ENCODE results near the gene NANOS3. TPM values are rescaled to one million over a fixed set of nuclear protein-coding genes. Genes with fewer than 3 reads are reported as not detected.

NANOS3 gene
- total and polyA plus RNA-seq, 2 of the 13 experiments (the other 11 are each of a cell fraction or from before 2014, with no cell fraction given): 0.21 TPM; not detected in 1

DNA sequence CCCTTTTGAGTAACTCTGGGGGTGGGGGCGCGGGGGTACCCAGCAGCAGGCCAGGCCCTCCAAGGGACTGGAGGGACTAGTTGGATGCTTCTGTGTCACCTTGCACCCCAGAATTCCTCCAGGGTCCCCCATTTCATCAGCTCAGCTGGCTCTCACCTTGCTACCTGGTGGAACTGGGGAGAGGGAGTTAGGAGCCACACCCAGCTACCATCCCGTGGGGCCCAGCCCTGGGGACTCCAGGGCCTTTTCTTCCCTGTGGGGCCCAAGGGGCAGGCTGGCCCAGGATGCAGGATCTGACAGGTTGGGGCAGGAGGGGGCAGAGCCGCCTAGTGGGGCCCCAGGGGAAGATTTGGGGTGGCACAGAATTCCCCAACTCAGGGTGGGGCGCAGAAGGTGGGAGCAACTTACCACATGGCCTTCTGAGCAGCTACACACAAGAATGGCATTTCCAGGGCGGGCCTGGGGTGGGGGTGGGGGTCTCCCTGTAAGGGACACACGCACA lies 32.8 kb upstream of the NANOS3 start:
- ChIA-PET CTCF (ENCODE audit: low intra/inter-chr PET ratio, low total read pairs) (no interaction called here), POLR2A (interaction anchor here (0.8 to 0.9 kb wide), 2 partner anchors 12 to 49 kb away, joined by 3 read pairs; partner anchors contain the start of gene ZSWIM4)
- DNase-seq (ENCODE audit: low spot score) (no peak), FAIRE-seq (no peak), ATAC-seq (no peak)
- no TSS peak for BruUV-seq (replicated peaks)
- peak overlapping the region; percentile 96 for H3K9ac ChIP-seq (ENCODE audit: insufficient read depth, low read depth, low read length)
- no peak overlapping the region; a peak in 1 of 6 replicates for H3K4me3 ChIP-seq (replicated peaks in 1 of 3; ENCODE audit: insufficient read depth in 1 of 3, low read depth in 2 of 3, low read length in 3 of 3)
- H3K9me3 ChIP-seq (ENCODE audit: low read length): no peaks in the 10 kb centered on the region
- H4K20me1 ChIP-seq (ENCODE audit: insufficient read depth, low read length): no peaks in the 10 kb centered on the region
- H3K79me2 ChIP-seq (ENCODE audit: insufficient read depth, low read length): peaks cover 19% of the 10 kb centered on the region
- 39% methylated on average over 4 of the region's 7 CpGs for WGBS (ENCODE audit: low lambda C conversion rate)
- in situ Hi-C loops (cut with HindIII; ENCODE audit: extremely low pct_ligation_motif_present, low pct_unique_long_range_greater_than_20kb): no loop called here
- TF ChIP-seq ETV5 (CRISPR knock-in tag; IDR thresholded peaks at IDR 0.05; ENCODE audit: borderline replicate concordance) (no peak), KLF12 (CRISPR knock-in tag; IDR thresholded peaks at IDR 0.05; ENCODE audit: borderline replicate concordance) (no peak), ZNF17 (CRISPR knock-in tag; IDR thresholded peaks at IDR 0.05) (no peak), ZNF383 (CRISPR knock-in tag; IDR thresholded peaks at IDR 0.05; ENCODE audit: borderline replicate concordance) (no peak), SNAI1 (CRISPR knock-in tag; IDR thresholded peaks at IDR 0.05; ENCODE audit: borderline replicate concordance) (no peak), ZFP36L1 (CRISPR knock-in tag; IDR thresholded peaks at IDR 0.05) (no peak), ZNF451 (CRISPR knock-in tag; IDR thresholded peaks at IDR 0.05) (no peak), ZNF605 (CRISPR knock-in tag; IDR thresholded peaks at IDR 0.05) (no peak)
- TF ChIP-seq, protein P1, sequence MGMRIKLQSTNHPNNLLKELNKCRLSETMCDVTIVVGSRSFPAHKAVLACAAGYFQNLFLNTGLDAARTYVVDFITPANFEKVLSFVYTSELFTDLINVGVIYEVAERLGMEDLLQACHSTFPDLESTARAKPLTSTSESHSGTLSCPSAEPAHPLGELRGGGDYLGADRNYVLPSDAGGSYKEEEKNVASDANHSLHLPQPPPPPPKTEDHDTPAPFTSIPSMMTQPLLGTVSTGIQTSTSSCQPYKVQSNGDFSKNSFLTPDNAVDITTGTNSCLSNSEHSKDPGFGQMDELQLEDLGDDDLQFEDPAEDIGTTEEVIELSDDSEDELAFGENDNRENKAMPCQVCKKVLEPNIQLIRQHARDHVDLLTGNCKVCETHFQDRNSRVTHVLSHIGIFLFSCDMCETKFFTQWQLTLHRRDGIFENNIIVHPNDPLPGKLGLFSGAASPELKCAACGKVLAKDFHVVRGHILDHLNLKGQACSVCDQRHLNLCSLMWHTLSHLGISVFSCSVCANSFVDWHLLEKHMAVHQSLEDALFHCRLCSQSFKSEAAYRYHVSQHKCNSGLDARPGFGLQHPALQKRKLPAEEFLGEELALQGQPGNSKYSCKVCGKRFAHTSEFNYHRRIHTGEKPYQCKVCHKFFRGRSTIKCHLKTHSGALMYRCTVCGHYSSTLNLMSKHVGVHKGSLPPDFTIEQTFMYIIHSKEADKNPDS (CRISPR knock-in tag; IDR thresholded peaks at IDR 0.05): no peak
- TF ChIP-seq, protein P2, sequence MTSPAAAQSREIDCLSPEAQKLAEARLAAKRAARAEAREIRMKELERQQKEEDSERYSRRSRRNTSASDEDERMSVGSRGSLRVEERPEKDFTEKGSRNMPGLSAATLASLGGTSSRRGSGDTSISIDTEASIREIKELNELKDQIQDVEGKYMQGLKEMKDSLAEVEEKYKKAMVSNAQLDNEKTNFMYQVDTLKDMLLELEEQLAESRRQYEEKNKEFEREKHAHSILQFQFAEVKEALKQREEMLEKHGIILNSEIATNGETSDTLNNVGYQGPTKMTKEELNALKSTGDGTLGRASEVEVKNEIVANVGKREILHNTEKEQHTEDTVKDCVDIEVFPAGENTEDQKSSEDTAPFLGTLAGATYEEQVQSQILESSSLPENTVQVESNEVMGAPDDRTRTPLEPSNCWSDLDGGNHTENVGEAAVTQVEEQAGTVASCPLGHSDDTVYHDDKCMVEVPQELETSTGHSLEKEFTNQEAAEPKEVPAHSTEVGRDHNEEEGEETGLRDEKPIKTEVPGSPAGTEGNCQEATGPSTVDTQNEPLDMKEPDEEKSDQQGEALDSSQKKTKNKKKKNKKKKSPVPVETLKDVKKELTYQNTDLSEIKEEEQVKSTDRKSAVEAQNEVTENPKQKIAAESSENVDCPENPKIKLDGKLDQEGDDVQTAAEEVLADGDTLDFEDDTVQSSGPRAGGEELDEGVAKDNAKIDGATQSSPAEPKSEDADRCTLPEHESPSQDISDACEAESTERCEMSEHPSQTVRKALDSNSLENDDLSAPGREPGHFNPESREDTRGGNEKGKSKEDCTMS (CRISPR knock-in tag; conservative IDR thresholded peaks at IDR 0.05): no peak
- H3K4me2 ChIP-seq (ENCODE audit: low read depth, low read length): peak overlapping the region; percentile 92; the same call in 1 of the 2 replicates
- peaks cover 84% of the 10 kb centered on the region for H3K4me1 ChIP-seq (ENCODE audit: insufficient read depth, low read length)
- H3K27me3 ChIP-seq (ENCODE audit: control insufficient read depth in 1 of 2, insufficient read depth in 2 of 2, low read length in 2 of 2): no peaks in the 10 kb centered on the region
- H2AFZ ChIP-seq (ENCODE audit: low read length): no peak overlapping the region
- no peak overlapping the region for H3K27ac ChIP-seq (ENCODE audit: extremely low read length, insufficient read depth, low read length)
- intact Hi-C loops (cut with micrococcal nuclease; ENCODE audit: unreplicated experiment): no loop called here
- no peaks in the 10 kb centered on the region for H3K36me3 ChIP-seq (replicated peaks in 1 of 2; ENCODE audit: control insufficient read depth in 1 of 2, insufficient read depth in 2 of 2, low read length in 2 of 2)

Data from HepG2 (cell line).